T-helper 1 cell treated with Interleukin-12 subunit alpha and Interleukin-12 subunit beta and Interleukin-4 antibody, amounts not matched to agents 30 μg/mL and 1 μg/mL, for 36 hours (primary cell): ENCODE data around the gene SNAPC4.
"Not testable (repeated sequence)": the region's sequence is repeated elsewhere in the genome, so short reads cannot be mapped to it uniquely, and the experiment has no call there.

ENCODE experiments used
- H3K27ac Mint-ChIP-seq: one replicate; pipeline ENCODE4 v1.8.0; 2021; ENCODE audit warnings: mild to moderate bottlenecking, mixed read lengths
- H3K27me3 Mint-ChIP-seq: one replicate; pipeline ENCODE4 v1.8.0; 2021; ENCODE audit warnings: low read depth, mixed read lengths
- H3K36me3 Mint-ChIP-seq: one replicate; pipeline ENCODE4 v1.8.0; 2021; ENCODE audit warnings: low read depth, mixed read lengths
- H3K4me1 Mint-ChIP-seq: one replicate; pipeline ENCODE4 v1.8.0; 2021; ENCODE audit warnings: low read depth, mixed read lengths
- H3K4me3 Mint-ChIP-seq: one replicate; pipeline ENCODE4 v1.8.0; 2021; ENCODE audit warnings: mild to moderate bottlenecking, moderate library complexity, mixed read lengths
- H3K9me3 Mint-ChIP-seq: one replicate; pipeline ENCODE4 v1.8.0; 2021; ENCODE audit warnings: mixed read lengths

The SNAPC4 gene

GRCh38 chr9:136423432-136424146, 23.6 kb upstream of the SNAPC4 start:
- Mint-ChIP-seq H3K36me3 (peaks cover 10% of the 10 kb centered on the region), H3K27me3 (no peaks in the 10 kb centered on the region), H3K9me3 (no peaks in the 10 kb centered on the region), H3K4me1 (no peaks in the 10 kb centered on the region), H3K27ac (no peak overlapping the region), H3K4me3 (no peak overlapping the region)

GRCh38 chr9:136422876-136423275, 22.9 kb upstream of the SNAPC4 start:
- Mint-ChIP-seq H3K9me3 (no peaks in the 10 kb centered on the region), H3K4me3 (no peak overlapping the region), H3K27ac (no peak overlapping the region), H3K27me3 (no peaks in the 10 kb centered on the region), H3K36me3 (peaks cover 8% of the 10 kb centered on the region), H3K4me1 (no peaks in the 10 kb centered on the region)

- H3K36me3 Mint-ChIP-seq, result peaks cover 12% of the 10 kb centered on the region
Measured at GRCh38 chr9:136421791-136422190, 21.8 kb upstream of the SNAPC4 start.

DNA sequence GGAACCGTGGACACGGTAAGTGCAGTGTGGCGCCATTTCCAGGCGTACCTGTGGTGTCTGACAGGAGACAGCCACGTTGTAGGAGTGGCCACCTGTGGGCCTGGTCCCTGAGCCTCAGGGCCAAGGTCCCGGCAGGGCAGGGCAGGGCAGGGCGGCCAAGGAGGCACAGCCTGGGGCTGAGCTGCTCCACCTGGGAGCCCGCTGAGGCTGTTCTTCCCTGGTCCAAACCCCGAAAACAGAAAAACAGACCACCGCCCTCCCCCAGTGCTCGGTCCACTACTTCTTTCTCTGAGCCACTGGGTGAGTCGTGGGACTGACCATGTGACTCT, 19.1 kb upstream of the SNAPC4 start:
- no peaks in the 10 kb centered on the region for H3K9me3 Mint-ChIP-seq
- H3K4me3 Mint-ChIP-seq, result no peak overlapping the region
- peaks cover under 1% of the 10 kb centered on the region for H3K4me1 Mint-ChIP-seq
- peaks cover 23% of the 10 kb centered on the region for H3K36me3 Mint-ChIP-seq
- H3K27ac Mint-ChIP-seq, result no peak overlapping the region
- H3K27me3 Mint-ChIP-seq, result no peaks in the 10 kb centered on the region

More at GRCh38 chr9:136421791-136422190, 21.8 kb upstream of the SNAPC4 start:
- H3K4me1 Mint-ChIP-seq, result no peaks in the 10 kb centered on the region
- H3K9me3 Mint-ChIP-seq, result no peaks in the 10 kb centered on the region
- H3K4me3 Mint-ChIP-seq, result no peak overlapping the region
- H3K27ac Mint-ChIP-seq, result no peak overlapping the region
- no peaks in the 10 kb centered on the region for H3K27me3 Mint-ChIP-seq

- Mint-ChIP-seq H3K4me3 (no peak overlapping the region), H3K9me3 (no peaks in the 10 kb centered on the region), H3K4me1 (peaks cover 3% of the 10 kb centered on the region), H3K36me3 (peaks cover 29% of the 10 kb centered on the region), H3K27ac (no peak overlapping the region), H3K27me3 (no peaks in the 10 kb centered on the region)
Measured at GRCh38 chr9:136418182-136419091, 18.5 kb upstream of the SNAPC4 start.

- Mint-ChIP-seq H3K27ac (no peak overlapping the region), H3K36me3 (peaks cover 32% of the 10 kb centered on the region), H3K4me3 (no peak overlapping the region), H3K4me1 (peaks cover 11% of the 10 kb centered on the region), H3K27me3 (no peaks in the 10 kb centered on the region), H3K9me3 (no peaks in the 10 kb centered on the region)
Measured at GRCh38 chr9:136416914-136417313, 16.9 kb upstream of the SNAPC4 start.

DNA sequence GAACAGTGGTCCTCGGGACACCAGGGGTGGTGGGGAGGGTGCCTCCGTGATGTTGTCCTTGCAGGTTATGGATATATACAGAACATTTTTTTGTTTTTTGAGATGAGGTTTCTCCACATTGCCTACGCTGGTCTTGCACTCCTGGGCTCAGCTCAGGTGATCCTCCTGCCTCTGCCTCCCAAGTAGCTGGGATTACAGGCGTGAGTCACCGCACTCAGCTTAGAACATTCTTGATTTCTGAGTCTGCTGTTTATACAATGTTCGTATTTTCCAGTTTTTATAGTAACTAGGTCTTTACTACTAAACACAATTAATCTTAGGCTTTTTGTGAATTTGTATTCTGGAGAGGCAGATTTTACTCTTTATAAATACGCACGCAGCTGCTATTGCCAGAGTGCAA, 16.5 kb upstream of the SNAPC4 start:
- Mint-ChIP-seq H3K27me3 (no peaks in the 10 kb centered on the region), H3K4me1 (peaks cover 14% of the 10 kb centered on the region), H3K36me3 (peaks cover 33% of the 10 kb centered on the region), H3K27ac (no peak overlapping the region), H3K9me3 (no peaks in the 10 kb centered on the region), H3K4me3 (no peak overlapping the region)

DNA sequence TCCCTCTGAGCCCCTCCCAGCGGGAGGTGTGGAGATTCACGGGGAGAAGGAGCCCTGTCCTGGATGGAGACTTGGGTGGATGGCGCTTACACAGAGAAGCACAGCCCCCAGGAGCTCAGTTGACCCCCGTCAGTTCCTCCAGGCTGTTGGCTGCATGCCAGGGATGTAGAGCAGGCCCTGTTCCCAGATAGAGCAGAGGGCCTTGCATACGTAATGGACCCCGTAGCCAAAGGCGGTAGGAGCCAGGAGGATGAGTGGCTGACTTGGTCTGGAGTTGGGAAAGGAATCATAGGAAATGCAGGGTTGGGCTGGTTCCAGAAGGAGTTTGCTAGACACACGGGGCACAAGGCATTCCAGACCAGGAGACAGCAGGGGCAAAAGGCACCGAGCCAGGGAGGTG, 13.0 kb upstream of the SNAPC4 start:
- H3K36me3 Mint-ChIP-seq, result peaks cover 40% of the 10 kb centered on the region
- no peaks in the 10 kb centered on the region for H3K9me3 Mint-ChIP-seq
- H3K27me3 Mint-ChIP-seq, result peaks cover 4% of the 10 kb centered on the region
- H3K4me3 Mint-ChIP-seq, result no peak overlapping the region
- no peak overlapping the region for H3K27ac Mint-ChIP-seq
- peaks cover 35% of the 10 kb centered on the region for H3K4me1 Mint-ChIP-seq

GRCh38 chr9:136411378-136411777, 11.4 kb upstream of the SNAPC4 start:
- peak overlapping the region; percentile 94 for H3K4me3 Mint-ChIP-seq
- H3K4me1 Mint-ChIP-seq, result peaks cover 38% of the 10 kb centered on the region
- peaks cover 42% of the 10 kb centered on the region for H3K36me3 Mint-ChIP-seq
- no peaks in the 10 kb centered on the region for H3K9me3 Mint-ChIP-seq
- peak overlapping the region; percentile 84 for H3K27ac Mint-ChIP-seq
- H3K27me3 Mint-ChIP-seq, result peaks cover 4% of the 10 kb centered on the region

GRCh38 chr9:136410500-136411287, 10.7 kb upstream of the SNAPC4 start, which contains the start of the genes ENTR1 and PMPCA:
Gene ENTR1 (minus strand): TSS chr9:136410614. CDS start chr9:136410397, 217 bp downstream.
Gene PMPCA (plus strand): TSS chr9:136410658. CDS start chr9:136410669, 11 bp downstream.
- H3K4me1 Mint-ChIP-seq, result peaks cover 38% of the 10 kb centered on the region
- H3K4me3 Mint-ChIP-seq, result peak within 1 kb of the TSS; percentile 94
- no peaks in the 10 kb centered on the region for H3K9me3 Mint-ChIP-seq
- peaks cover 41% of the 10 kb centered on the region for H3K36me3 Mint-ChIP-seq
- H3K27me3 Mint-ChIP-seq, result peaks cover 4% of the 10 kb centered on the region
- peak within 1 kb of the TSS; percentile 85 for H3K27ac Mint-ChIP-seq

DNA sequence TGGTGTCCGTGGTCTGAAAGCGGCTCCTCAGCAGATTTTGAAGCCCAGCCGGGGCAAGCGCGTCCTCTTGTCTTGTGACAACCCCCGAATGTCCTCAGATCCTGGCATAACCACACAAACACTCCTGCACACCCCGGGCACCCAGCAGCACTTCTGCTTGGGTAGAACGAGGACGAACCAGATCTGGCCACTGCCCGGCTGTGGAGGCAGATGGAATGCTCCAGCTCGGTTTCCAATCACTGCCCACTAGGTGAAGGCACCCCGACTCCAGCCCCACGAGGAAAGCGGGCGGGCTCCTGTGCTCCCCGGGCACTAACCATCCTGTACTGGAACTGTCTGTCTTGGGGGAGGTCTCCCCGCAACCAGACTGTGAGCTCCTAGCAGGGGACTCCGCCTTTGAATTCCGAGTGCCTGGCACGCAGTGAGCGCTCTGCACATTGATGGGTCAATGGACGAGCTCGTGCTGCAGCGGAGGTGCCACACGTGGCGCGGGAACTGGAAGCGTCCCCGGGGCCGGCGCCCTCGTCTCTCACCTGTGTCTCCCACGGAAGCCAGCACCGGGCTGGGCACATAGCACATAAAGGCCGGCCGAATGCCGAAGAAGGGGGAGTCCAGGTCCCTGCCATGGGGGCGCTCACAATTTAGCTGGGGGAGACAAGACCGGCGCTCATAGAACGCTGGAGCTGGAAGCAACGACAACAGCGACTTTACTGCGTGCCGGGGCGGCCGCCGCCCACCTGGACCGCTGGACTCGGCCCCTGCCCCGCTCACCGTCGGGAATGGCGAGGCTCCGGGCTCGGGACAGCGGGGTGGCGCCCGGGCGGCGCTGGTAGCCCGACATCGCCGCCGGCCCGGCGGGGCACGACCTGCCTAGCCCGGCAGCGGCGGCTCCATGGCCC, 9.8 kb upstream of the SNAPC4 start:
- H3K4me3 Mint-ChIP-seq, result peak overlapping the region; percentile 88

DNA sequence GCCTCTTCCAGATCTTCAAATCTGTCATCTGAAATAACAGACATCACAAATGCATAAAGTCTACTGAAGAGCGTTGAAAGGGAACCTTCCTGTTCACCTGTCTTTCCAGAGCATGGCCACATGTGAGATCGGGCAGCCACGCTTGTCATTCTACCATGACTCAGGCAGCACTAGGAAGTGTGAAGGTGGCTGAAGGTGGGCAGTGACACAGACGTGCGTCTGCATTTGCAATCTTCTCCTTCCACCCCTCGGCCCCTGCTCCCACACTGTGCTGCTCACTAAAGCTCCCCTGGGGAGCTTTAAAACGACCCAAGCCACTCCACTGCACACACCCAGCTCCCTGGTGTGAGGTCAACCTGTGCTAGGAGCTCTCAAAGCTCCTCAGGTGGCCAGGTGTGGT, 7.9 kb upstream of the SNAPC4 start:
- peaks cover 42% of the 10 kb centered on the region for H3K36me3 Mint-ChIP-seq
- H3K9me3 Mint-ChIP-seq, result no peaks in the 10 kb centered on the region
- peaks cover 52% of the 10 kb centered on the region for H3K4me1 Mint-ChIP-seq
- no peak overlapping the region for H3K27ac Mint-ChIP-seq
- no peak overlapping the region for H3K4me3 Mint-ChIP-seq
- peaks cover 4% of the 10 kb centered on the region for H3K27me3 Mint-ChIP-seq

More for the DNA sequence above, 9.8 kb upstream of the SNAPC4 start:
- peaks cover 47% of the 10 kb centered on the region for H3K36me3 Mint-ChIP-seq
- peaks cover 4% of the 10 kb centered on the region for H3K27me3 Mint-ChIP-seq
- H3K9me3 Mint-ChIP-seq, result no peaks in the 10 kb centered on the region
- H3K4me1 Mint-ChIP-seq, result peaks cover 43% of the 10 kb centered on the region
- peak overlapping the region; percentile 85 for H3K27ac Mint-ChIP-seq

DNA sequence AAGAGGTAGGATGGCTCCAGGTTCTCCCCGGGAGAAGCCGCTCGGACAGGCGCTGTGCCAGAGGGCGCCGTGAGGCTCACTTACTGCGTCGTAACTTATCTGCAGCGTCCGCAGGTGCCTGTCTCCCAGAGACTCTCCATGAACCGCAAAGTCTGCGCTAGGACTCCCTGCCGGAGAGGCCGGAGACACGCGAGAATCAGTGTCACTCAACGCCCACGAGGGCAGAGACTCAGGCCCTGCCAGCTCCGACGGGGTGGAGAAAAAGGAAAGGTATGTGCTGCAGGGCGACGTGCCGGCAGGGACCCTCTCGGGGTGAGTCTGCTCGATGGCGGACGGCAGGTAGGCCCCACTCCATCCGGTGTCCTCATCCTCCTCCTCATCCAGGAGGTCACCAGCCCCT, 7.1 kb upstream of the SNAPC4 start:
- peaks cover 39% of the 10 kb centered on the region for H3K36me3 Mint-ChIP-seq
- not testable (repeated sequence) for H3K27me3 Mint-ChIP-seq, H3K4me3 Mint-ChIP-seq, H3K27ac Mint-ChIP-seq, H3K9me3 Mint-ChIP-seq
- peaks cover 53% of the 10 kb centered on the region for H3K4me1 Mint-ChIP-seq
